GM19467 (cell line): Measurements from ENCODE around the gene CD226.
A peak's percentile ranks its signal among the peaks of the same experiment; 100 is the strongest.
"Not testable (repeated sequence)": the region's sequence is repeated elsewhere in the genome, so short reads cannot be mapped to it uniquely, and the experiment has no call there.

Source experiments
- ATAC-seq: cut with Tn5 transposase; IDR thresholded peaks from one replicate; pipeline ENCODE4 v1.9.1; 2021; ENCODE audit warnings: mild to moderate bottlenecking, moderate library complexity; ENCODE audit not compliant: unreplicated experiment

The CD226 gene

DNA sequence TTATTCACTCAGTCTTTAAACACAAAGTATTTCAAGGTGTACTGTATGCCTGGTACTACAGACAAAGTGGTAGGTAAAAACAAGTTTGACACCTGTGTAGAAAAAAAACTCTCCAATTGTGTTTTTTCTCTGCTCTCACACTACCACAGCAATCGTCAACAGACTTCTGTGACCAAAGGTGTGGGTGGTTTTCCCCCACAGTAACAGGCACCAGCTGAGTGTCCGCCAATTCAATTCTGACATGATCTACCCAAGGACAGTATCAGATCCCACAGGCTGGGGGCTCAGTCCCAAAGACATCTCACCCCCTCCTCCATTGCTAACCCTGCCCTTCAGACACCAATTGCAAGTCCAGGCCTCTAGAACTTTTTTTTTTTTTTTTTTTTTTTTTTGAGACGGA, 71.2 kb downstream of the CD226 start:
- no peak for ATAC-seq

- ATAC-seq = no peak
These were observed 73.6 kb downstream of the CD226 start for GRCh38 chr18:69874058-69874457.

- no peak for ATAC-seq
These were observed 75.0 kb downstream of the CD226 start for GRCh38 chr18:69872661-69873060.

GRCh38 chr18:69871363-69871762, 76.3 kb downstream of the CD226 start:
- no peak for ATAC-seq

DNA sequence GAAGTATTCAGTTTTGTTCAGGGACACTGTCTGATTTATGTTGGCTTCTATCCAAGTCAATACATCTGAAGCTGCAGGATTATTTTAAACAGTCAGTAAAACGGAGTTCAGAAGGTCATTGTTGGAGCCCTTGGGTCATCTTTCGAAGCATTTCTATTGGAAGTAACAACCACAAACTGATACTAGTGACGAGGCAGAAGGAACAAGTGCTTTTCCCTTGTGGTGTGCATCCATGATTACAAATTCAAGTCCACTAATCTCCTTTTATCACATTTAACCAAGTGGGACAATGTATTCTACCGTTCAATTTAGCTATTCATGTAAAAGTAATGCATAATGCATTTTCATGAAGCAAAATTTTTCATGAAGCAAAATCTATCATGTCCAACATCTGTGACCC, 76.9 kb downstream of the CD226 start:
- no peak for ATAC-seq

GRCh38 chr18:69866212-69866611, 81.5 kb downstream of the CD226 start:
- no peak for ATAC-seq

- no peak for ATAC-seq
These were observed 81.9 kb downstream of the CD226 start for GRCh38 chr18:69865776-69866175.

DNA sequence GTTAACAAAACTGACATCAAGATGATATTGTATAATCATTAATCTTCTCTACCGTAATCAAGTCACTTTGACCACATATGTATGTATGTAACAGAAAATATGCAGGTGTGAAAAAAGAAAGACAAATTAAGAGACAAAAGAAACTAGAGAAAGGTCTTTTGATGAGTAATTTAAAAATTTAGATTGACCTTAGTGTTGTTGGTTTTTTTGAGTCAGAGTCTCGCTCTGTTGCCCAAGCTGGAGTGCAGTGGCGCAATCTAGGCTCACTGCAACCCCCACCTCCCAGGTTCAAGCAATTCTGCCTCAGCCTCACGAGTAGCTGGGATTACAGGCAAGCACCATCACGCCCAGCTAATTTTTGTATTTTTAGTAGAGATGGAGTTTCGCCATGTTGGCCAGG, 82.9 kb downstream of the CD226 start:
- peak; percentile 89 for ATAC-seq

- no peak for ATAC-seq
These were observed 88.8 kb downstream of the CD226 start for GRCh38 chr18:69858897-69859296.

GRCh38 chr18:69854455-69854854, 93.2 kb downstream of the CD226 start:
- no peak for ATAC-seq

DNA sequence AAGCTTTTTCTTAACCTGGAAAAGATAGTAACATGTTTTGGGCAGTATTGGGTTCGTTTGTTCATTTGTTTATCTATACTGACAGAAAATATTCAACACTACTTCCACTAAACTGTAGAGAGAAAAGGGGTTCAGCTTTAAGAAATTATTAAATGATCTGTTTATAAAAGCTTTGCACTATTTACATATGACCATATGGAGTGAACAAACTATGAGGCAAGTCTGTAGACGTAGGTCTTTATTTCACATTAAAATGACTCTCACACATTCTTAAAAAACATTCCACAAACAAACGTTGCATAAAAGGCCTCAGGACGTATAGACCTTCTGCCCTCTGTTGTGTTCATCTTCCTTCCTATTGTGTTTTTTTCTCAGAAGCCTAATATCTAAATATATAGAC, 94.6 kb downstream of the CD226 start:
- no peak for ATAC-seq

DNA sequence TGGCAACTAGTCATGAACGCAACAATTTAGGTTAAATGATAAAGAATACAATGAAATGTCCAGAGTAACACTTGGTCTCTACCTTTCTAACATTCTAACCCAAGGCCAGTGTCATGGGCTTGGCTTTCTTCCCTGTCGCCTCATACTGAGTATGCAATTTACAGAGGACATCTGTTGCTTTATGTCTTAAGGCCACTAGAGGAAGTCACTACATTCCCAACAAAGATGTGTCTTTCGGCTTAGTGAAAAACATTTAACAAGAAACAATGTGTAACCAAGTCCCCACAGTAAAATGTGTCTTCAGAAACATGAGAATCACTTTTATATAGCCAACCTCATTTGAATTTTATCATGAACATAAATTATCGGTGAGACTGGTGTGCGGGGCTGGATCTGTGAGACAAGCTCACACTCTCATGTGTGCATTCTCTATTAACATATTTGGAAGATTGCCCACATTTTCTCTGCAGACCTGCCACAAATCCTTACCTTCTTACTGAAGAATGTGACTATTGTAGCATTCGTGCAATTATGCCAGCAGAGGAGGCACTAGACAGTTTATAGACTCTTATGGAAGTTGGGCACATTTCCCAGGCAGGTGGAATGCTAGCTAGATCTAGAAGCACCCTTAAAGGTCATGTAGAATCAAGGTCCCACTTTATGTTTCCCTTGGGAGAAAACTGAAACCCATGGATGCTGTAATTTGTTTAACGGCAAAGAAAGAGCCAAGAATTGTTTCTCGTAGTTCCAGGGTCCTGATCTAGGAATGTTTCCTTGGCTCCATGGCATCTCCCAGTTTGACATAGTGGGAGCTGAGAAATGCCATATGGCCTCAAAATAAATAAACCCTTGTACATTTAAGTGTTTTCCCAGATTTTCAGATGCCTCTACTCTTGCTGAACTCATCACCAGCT, 101.8 kb downstream of the CD226 start:
- no peak for ATAC-seq

GRCh38 chr18:69844656-69845055, 103.0 kb downstream of the CD226 start:
- ATAC-seq = no peak

- ATAC-seq = no peak
These were observed 104.7 kb downstream of the CD226 start for GRCh38 chr18:69843015-69843414.

DNA sequence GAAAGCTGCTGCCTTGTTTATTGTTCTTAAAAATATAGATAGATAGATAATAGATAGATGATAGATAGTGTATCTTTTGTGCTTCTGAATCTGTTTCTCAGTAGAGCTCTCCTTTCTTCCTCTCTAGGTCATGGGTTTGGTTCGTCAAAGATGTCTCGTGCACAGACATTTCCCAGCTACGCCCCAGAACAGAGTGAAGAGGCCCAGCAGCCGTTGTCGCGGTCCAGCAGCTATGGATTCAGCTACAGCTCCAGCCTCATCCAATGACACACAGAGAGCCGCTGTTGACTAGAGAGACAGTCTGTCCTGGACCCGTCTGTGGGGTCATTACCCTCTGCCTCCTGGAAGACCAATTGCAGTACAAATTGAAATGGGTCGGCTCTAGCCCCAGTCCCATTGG, 106.6 kb downstream of the CD226 start:
- no peak for ATAC-seq

- no peak for ATAC-seq
These were observed 107.2 kb downstream of the CD226 start for GRCh38 chr18:69840445-69840844.

DNA sequence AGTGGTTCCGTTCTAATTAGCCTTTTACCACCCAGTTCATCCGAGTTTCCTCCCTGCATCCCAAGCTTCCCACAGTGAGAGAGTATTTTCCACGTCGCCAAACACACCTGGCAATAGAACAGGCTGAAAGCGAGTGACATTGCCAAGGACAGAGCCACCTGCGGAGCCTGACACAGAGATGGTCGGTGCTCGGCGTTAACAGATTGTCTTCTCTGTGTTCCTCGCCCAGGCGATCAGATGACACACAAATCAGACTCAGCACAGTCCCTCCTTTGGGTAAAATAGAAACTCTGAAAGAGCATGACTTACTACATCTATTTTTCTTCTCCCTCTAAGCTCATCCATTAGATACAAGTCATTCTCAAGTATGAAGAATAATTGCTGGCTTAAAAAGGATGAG, 107.7 kb downstream of the CD226 start:
- ATAC-seq = no peak

GRCh38 chr18:69839497-69839896, 108.2 kb downstream of the CD226 start:
- no peak for ATAC-seq

DNA sequence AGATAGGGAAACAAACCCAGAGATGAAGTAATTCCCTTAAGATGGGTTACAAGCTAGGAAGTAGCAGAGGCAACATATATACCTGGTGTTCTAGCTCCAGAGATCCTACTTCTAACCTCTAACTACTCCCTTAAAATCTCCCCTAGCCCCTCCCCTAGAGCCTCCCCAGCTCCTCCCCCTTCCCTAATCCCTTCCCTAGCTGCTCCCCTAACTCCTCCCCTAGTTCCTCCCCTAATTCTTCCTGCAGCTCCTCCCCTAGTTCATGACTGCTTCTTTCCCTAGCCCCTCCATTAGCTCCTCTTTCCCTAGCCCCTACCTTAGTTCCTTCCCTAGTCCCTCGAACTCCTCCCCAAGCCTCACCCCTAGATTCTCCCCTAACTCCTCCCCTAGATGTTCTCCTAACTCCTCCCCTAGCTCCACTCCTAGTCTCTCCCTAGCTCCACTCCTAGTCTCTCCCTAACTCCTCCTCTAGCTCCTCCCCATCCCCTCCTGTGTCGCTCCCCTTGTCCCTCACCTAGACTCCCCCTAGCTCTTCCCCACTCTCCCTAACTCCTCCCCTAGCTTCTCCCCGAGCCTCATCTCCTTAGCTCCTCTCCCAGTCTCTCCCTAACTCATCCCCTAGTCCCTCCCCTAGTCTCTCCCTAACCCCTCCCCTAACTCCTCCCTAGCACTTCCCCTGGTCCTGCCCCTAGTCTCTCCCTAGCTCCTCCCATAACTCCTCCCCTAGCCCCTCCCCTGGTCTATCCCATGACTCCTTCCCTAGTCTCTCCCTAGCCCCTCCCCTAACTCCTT, 108.9 kb downstream of the CD226 start:
- no peak for ATAC-seq

DNA sequence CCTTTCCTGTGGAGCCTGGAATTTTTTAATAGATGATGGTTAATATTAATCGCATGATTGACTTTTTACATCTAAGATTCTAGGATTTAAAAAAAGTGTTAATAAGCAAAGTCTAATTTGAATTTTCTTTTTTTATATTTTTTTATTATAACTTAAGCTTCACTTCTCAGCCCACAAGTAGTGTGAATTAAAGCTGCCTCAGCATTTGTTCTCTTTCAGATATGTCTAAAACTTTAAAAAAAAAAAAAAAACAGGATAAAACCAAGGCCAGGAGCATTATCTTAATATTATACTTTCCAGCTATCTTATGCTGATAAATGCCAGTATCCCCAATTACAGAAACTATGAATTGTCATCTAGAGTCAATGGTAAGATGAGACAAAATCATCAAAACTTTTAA, 109.7 kb downstream of the CD226 start:
- no peak for ATAC-seq

GRCh38 chr18:69834980-69835379, 112.7 kb downstream of the CD226 start:
- not testable (repeated sequence) for ATAC-seq

DNA sequence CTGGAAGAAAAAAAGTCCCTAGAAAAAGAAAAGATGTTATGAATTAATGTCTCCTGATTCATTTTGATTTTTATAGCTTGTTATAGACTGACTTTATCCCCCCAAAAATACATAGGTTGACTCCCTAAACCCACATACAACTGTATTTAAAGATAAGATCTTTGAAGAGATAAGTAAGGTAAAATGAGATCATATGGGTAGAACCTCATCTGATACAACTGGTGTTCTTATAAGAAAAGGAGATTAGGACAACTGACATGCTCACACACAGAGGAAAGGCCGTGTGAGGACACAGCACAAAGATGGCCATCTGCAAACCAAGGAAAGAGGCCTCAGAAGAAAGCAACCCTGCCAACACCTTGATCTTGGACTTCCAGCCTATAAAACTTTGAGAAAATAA, 117.5 kb downstream of the CD226 start:
- ATAC-seq = no peak
